ENCODE data around the gene TTC28. TPM values are rescaled to one million over a fixed set of nuclear protein-coding genes. Genes with fewer than 3 reads are reported as not detected.

Gene TTC28
- total RNA-seq, 5 donors from 2014 or later (not counting 1 experiment from before 2014, with no cell fraction given): 2.3 to 7.8 (median 3.0) TPM

DNA sequence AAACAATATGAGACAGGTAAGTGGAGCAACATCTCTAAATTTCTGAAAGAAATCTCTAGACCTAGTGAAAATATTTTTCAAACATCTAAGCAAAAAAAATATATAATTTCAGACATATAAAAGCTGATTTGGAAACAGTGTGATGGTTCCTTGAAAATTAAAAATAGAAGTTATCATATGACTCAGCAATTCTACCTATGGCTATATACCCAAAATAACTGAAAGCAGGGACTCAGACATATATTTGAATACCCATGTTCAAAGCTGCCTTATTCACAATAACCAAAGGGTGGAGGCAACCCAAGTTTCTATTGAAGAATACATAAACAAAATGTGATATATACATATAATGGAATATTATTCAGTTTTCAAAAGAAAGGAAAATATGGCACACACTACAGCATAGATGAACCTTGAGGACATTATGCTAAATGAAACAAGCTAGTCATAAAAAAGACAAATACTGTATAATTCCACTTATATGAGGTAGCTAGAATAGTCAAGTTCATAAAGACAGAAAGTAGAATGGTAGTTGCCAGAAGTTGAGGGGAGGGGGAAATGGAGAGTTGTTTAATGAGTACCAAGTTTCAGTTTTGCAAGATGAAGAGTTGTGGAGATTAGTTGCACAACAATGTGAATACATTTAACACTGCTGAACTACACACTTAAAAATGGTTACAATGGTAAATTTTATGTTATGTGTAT is 300.4 kb downstream of the TTC28 start:
- Mint-ChIP-seq H3K9me3 (peaks cover 0 to 4% (median 0%) of the 10 kb centered on the region in 3 donors), H3K27ac (no peak overlapping the region), H3K4me3 (no peak overlapping the region), H3K4me1 (peaks cover 0 to 1% (median 1%) of the 10 kb centered on the region in 3 donors), H3K27me3 (no peaks in the 10 kb centered on the region), H3K36me3 (no peaks in the 10 kb centered on the region)
- ChIA-PET CTCF (interaction anchor here in 1 of 2 donors (0.5 kb wide), 1 partner anchor 1189 kb away, joined by 8 read pairs; no protein-coding TSS in a partner anchor), POLR2A (no interaction called here)
- no peak for DNase-seq
- H3K4me1 ChIP-seq (ENCODE audit: control insufficient read depth in 1 of 2, extremely low read depth in 1 of 2, insufficient read depth in 2 of 2, low read length in 2 of 2): peaks cover 0 to 2% of the 10 kb centered on the region in 2 experiments
- H3K27me3 ChIP-seq (replicated peaks in 1 of 2; ENCODE audit: control insufficient read depth in 2 of 2, extremely low read depth in 1 of 2, insufficient read depth in 2 of 2, low read length in 1 of 2): no peaks in the 10 kb centered on the region
- no peaks in the 10 kb centered on the region for H3K9me3 ChIP-seq
- no peak overlapping the region for H3K27ac ChIP-seq (ENCODE audit: low read length)
- no peak overlapping the region for H3K4me3 ChIP-seq (ENCODE audit: control insufficient read depth in 1 of 2, extremely low read depth in 1 of 2, low read length in 1 of 2)
- no peaks in the 10 kb centered on the region for H3K36me3 ChIP-seq (ENCODE audit: control insufficient read depth in 2 of 2, extremely low read depth in 1 of 2, insufficient read depth in 1 of 2, low read length in 1 of 2)
- ATAC-seq (replicated peaks in 1 of 4): no peak

DNA sequence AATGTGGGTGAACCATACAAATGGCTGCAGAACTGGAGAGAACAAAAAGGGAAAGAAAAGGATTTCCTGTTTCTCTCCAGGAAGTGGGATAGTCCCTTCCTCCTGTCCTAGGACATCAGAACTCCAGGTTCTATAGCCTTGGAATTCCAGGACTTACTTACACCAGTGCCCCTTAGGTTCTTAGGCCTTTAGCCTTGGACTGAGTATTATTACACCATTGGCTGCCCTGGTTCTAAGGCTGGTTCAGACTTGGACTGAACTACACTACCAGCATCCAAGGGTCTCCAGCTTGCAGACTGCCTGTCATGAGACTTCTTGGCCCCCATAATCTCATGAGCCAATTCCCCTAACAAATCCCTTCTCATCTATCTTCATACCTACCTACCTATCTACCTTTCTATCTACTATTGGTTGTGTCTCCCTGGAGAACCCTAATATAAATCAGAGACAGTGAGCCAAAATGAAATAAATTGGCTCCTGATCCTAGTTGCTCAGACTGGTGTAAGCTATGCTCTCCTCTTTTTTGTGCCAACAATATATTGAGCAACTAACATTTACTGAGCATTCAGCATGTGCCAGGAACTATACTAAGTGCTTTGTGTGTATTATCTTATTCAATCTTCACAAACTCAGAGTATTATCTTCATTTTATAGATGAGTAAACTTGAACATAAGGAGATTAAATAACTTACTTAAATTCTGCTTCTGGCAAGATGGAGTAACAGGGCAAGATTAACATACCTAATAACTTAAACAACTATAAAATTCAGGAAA is 303.7 kb downstream of the TTC28 start:
- Mint-ChIP-seq H3K4me1 (peaks cover 0 to 14% (median 5%) of the 10 kb centered on the region in 3 donors), H3K4me3 (no peak overlapping the region), H3K27me3 (peaks cover 0 to 6% of the 10 kb centered on the region in 2 donors), H3K36me3 (no peaks in the 10 kb centered on the region), H3K27ac (no peak overlapping the region), H3K9me3 (peaks cover 0 to 4% (median 0%) of the 10 kb centered on the region in 3 donors)
- Histone ChIP-seq H3K36me3 (ENCODE audit: control insufficient read depth in 2 of 2, extremely low read depth in 1 of 2, insufficient read depth in 1 of 2, low read length in 1 of 2) (no peaks in the 10 kb centered on the region), H3K4me1 (ENCODE audit: control insufficient read depth in 1 of 2, extremely low read depth in 1 of 2, insufficient read depth in 2 of 2, low read length in 2 of 2) (peaks cover 0 to 5% of the 10 kb centered on the region in 2 experiments), H3K27ac (ENCODE audit: low read length) (no peak overlapping the region), H3K9me3 (no peaks in the 10 kb centered on the region), H3K4me3 (ENCODE audit: control insufficient read depth in 1 of 2, extremely low read depth in 1 of 2, low read length in 1 of 2) (no peak overlapping the region), H3K27me3 (replicated peaks in 1 of 2; ENCODE audit: control insufficient read depth in 2 of 2, extremely low read depth in 1 of 2, insufficient read depth in 2 of 2, low read length in 1 of 2) (no peaks in the 10 kb centered on the region)
- DNase-seq (no peak), ATAC-seq (replicated peaks in 1 of 4) (no peak)
- POLR2A ChIA-PET: no interaction called here
- CTCF ChIA-PET: no interaction called here

DNA sequence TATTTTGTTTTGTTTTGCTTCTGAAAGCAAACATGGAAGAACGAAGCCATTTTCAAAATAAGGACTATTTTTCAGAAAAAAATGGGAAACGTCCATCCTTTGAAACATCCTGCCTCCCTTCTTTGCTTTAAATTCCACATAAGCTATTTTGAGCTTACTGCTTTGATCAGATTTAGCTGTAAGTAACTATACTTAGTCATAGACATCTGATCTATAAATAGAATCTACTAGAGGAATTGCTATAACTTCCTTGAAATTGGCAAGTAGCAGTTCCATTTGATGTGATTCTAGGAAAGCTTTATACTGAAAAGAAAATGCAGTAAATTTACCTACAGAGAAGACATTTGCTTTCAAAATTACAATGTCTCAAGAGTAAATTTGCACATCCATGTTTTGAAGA is 305.8 kb downstream of the TTC28 start:
- Histone ChIP-seq H3K4me3 (ENCODE audit: control insufficient read depth in 1 of 2, extremely low read depth in 1 of 2, low read length in 1 of 2) (no peak overlapping the region), H3K27ac (ENCODE audit: low read length) (no peak overlapping the region), H3K36me3 (ENCODE audit: control insufficient read depth in 2 of 2, extremely low read depth in 1 of 2, insufficient read depth in 1 of 2, low read length in 1 of 2) (no peaks in the 10 kb centered on the region), H3K4me1 (ENCODE audit: control insufficient read depth in 1 of 2, extremely low read depth in 1 of 2, insufficient read depth in 2 of 2, low read length in 2 of 2) (peaks cover 0 to 13% of the 10 kb centered on the region in 2 experiments), H3K9me3 (no peaks in the 10 kb centered on the region), H3K27me3 (replicated peaks in 1 of 2; ENCODE audit: control insufficient read depth in 2 of 2, extremely low read depth in 1 of 2, insufficient read depth in 2 of 2, low read length in 1 of 2) (no peaks in the 10 kb centered on the region)
- Mint-ChIP-seq H3K4me1 (peaks cover 6 to 28% (median 13%) of the 10 kb centered on the region in 3 donors), H3K4me3 (no peak overlapping the region), H3K27ac (no peak overlapping the region), H3K36me3 (no peaks in the 10 kb centered on the region), H3K9me3 (peaks cover 0 to 4% (median 0%) of the 10 kb centered on the region in 3 donors), H3K27me3 (peaks cover 0 to 6% of the 10 kb centered on the region in 2 donors)
- ChIA-PET CTCF (no interaction called here), POLR2A (no interaction called here)
- ATAC-seq (replicated peaks in 1 of 4) (no peak), DNase-seq (no peak)
- WGBS (ENCODE audit: insufficient coverage): no CpG with 5 or more reads among the region's 2 CpGs

DNA sequence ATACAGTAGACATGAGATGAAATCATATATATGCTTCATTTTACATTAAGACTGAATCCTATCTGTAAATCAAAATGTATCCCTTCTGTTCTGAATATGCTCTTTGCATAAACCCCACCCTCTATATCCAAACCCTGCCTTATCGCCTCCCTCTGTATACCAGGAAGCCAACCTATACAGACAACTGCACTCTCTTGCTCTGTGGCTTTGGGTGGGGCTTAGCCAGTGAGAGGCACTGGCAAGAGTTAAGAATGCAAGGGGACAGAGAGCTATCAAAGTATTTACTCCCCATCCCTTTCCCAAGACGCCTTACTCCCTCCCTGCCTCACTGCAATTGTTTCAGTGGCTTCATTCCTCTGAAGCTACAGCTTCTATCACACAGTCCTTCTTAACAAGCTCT is 309.8 kb downstream of the TTC28 start:
- no peak overlapping the region for H3K27ac Mint-ChIP-seq
- no peaks in the 10 kb centered on the region for H3K36me3 Mint-ChIP-seq
- no peak overlapping the region for H3K4me3 ChIP-seq (ENCODE audit: control insufficient read depth in 1 of 2, extremely low read depth in 1 of 2, low read length in 1 of 2)
- H3K4me3 Mint-ChIP-seq: no peak overlapping the region
- 33% methylated on average over 1 of the region's 2 CpGs for WGBS (ENCODE audit: insufficient coverage)
- H3K4me1 Mint-ChIP-seq: peaks cover 6 to 28% (median 13%) of the 10 kb centered on the region in 3 donors
- no peaks in the 10 kb centered on the region for H3K9me3 ChIP-seq
- ATAC-seq (replicated peaks in 1 of 4) (peak in 2 of 4 experiments; percentile 43 to 55), DNase-seq (peak in 2 of 35 experiments; percentile 1 to 3)
- peaks cover 0 to 13% of the 10 kb centered on the region in 2 experiments for H3K4me1 ChIP-seq (ENCODE audit: control insufficient read depth in 1 of 2, extremely low read depth in 1 of 2, insufficient read depth in 2 of 2, low read length in 2 of 2)
- CTCF ChIA-PET: no interaction called here
- no peak overlapping the region for H3K27ac ChIP-seq (ENCODE audit: low read length)
- H3K36me3 ChIP-seq (ENCODE audit: control insufficient read depth in 2 of 2, extremely low read depth in 1 of 2, insufficient read depth in 1 of 2, low read length in 1 of 2): no peaks in the 10 kb centered on the region
- peaks cover 6 to 20% of the 10 kb centered on the region in 2 donors for H3K27me3 Mint-ChIP-seq
- POLR2A ChIA-PET: no interaction called here
- H3K9me3 Mint-ChIP-seq: peaks cover 0 to 4% (median 3%) of the 10 kb centered on the region in 3 donors
- no peaks in the 10 kb centered on the region for H3K27me3 ChIP-seq (replicated peaks in 1 of 2; ENCODE audit: control insufficient read depth in 2 of 2, extremely low read depth in 1 of 2, insufficient read depth in 2 of 2, low read length in 1 of 2)

DNA sequence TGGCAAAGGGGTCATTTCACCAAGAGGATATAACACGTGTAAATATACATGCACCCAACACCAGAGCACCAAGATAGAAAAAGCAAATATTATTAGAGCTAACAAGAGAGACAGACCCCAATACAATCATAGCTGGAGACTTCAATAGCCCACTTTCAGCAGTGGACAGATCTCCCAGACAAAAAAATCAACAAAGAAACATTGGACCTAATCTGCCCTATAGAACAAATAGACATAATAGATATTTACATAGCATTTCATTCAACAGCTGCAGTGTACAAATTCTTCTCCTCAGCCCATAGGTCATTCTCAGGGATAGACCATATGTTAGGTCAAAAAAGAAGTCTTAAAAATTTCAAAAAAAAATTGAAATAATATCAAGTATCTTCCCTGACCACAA is 312.8 kb downstream of the TTC28 start:
- Mint-ChIP-seq H3K36me3 (peaks cover 2% of the 10 kb centered on the region), H3K27me3 (peaks cover 6 to 16% of the 10 kb centered on the region in 2 donors), H3K4me1 (peaks cover 6 to 14% (median 8%) of the 10 kb centered on the region in 3 donors), H3K9me3 (peaks cover 7 to 23% (median 12%) of the 10 kb centered on the region in 3 donors), H3K27ac (no peak overlapping the region), H3K4me3 (no peak overlapping the region)
- Histone ChIP-seq H3K27ac (ENCODE audit: low read length) (no peak overlapping the region), H3K36me3 (ENCODE audit: control insufficient read depth in 2 of 2, extremely low read depth in 1 of 2, insufficient read depth in 1 of 2, low read length in 1 of 2) (no peaks in the 10 kb centered on the region), H3K4me1 (ENCODE audit: control insufficient read depth in 1 of 2, extremely low read depth in 1 of 2, insufficient read depth in 2 of 2, low read length in 2 of 2) (peaks cover 0 to 7% of the 10 kb centered on the region in 2 experiments), H3K9me3 (no peaks in the 10 kb centered on the region), H3K4me3 (ENCODE audit: control insufficient read depth in 1 of 2, extremely low read depth in 1 of 2, low read length in 1 of 2) (no peak overlapping the region), H3K27me3 (replicated peaks in 1 of 2; ENCODE audit: control insufficient read depth in 2 of 2, extremely low read depth in 1 of 2, insufficient read depth in 2 of 2, low read length in 1 of 2) (no peaks in the 10 kb centered on the region)
- ChIA-PET CTCF (no interaction called here), POLR2A (interaction anchor here in 1 of 2 donors (0.5 kb wide), 1 partner anchor 472 kb away, joined by 3 read pairs; no protein-coding TSS in a partner anchor)
- no CpG with 5 or more reads among the region's 1 CpG for WGBS (ENCODE audit: insufficient coverage)
- no peak for ATAC-seq (replicated peaks in 1 of 4)
- DNase-seq: no peak

DNA sequence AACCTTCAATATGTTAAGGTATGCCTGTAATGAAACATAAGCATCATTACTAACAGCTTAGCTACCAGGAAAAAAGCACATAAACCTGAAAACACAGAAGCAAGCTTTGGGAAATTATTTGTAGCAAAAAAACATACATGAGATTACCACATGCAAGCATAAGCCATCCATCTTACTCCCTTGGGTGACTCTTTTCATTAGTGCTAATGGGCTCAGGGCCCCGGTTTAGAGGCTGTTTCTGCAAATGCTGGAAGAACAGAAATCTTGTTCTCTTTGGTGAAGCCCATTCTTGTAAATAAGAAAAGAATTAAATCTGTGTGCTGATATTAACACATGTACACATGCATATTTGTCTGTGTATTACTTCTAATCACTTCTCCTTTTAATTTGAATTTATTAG is 314.3 kb downstream of the TTC28 start:
- Histone ChIP-seq H3K4me1 (ENCODE audit: control insufficient read depth in 1 of 2, extremely low read depth in 1 of 2, insufficient read depth in 2 of 2, low read length in 2 of 2) (peaks cover 0 to 7% of the 10 kb centered on the region in 2 experiments), H3K9me3 (no peaks in the 10 kb centered on the region), H3K27me3 (replicated peaks in 1 of 2; ENCODE audit: control insufficient read depth in 2 of 2, extremely low read depth in 1 of 2, insufficient read depth in 2 of 2, low read length in 1 of 2) (no peaks in the 10 kb centered on the region), H3K36me3 (ENCODE audit: control insufficient read depth in 2 of 2, extremely low read depth in 1 of 2, insufficient read depth in 1 of 2, low read length in 1 of 2) (no peaks in the 10 kb centered on the region), H3K4me3 (ENCODE audit: control insufficient read depth in 1 of 2, extremely low read depth in 1 of 2, low read length in 1 of 2) (no peak overlapping the region), H3K27ac (ENCODE audit: low read length) (no peak overlapping the region)
- ChIA-PET CTCF (no interaction called here), POLR2A (no interaction called here)
- Mint-ChIP-seq H3K27ac (no peak overlapping the region), H3K27me3 (peaks cover 6 to 16% of the 10 kb centered on the region in 2 donors), H3K9me3 (peaks cover 7 to 23% (median 12%) of the 10 kb centered on the region in 3 donors), H3K36me3 (peaks cover 2% of the 10 kb centered on the region), H3K4me1 (peaks cover 6 to 13% (median 9%) of the 10 kb centered on the region in 3 donors), H3K4me3 (no peak overlapping the region)
- ATAC-seq (replicated peaks in 1 of 4) (no peak), DNase-seq (no peak)
- WGBS (ENCODE audit: insufficient coverage): no CpG with 5 or more reads among the region's 1 CpG

Measured in T-cell (primary cell).